Lower lobe of right lung (tissue), 2 donors: ENCODE measurements around the gene ANK3. TPM values are rescaled to one million over a fixed set of nuclear protein-coding genes. Genes with fewer than 3 reads are reported as not detected.

ENCODE experiments used
- ATAC-seq, 2 donors: fragments of 200-7000 bp; cut with Tn5 transposase; one replicate each; pipeline ENCODE4 v1.9.1; 2020 to 2022; ENCODE audit warnings: mild to moderate bottlenecking in 2 of 2, moderate library complexity in 2 of 2
- DNase-seq: peaks from one replicate; pipeline ENCODE4 v3.0.0-alpha.2; 2020
- H3K27ac ChIP-seq: fragments of 200-600 bp; one replicate; pipeline ENCODE4 v1.8.0; 2022
- H3K27me3 ChIP-seq: fragments of 200-600 bp; one replicate; pipeline ENCODE4 v1.8.0; 2022; ENCODE audit warnings: low read depth
- H3K36me3 ChIP-seq: fragments of 200-600 bp; one replicate; pipeline ENCODE4 v1.8.0; 2022; ENCODE audit warnings: mild to moderate bottlenecking
- H3K4me1 ChIP-seq: fragments of 200-600 bp; one replicate; pipeline ENCODE4 v1.8.0; 2022
- H3K4me3 ChIP-seq: fragments of 200-600 bp; one replicate; pipeline ENCODE4 v1.8.0; 2022; ENCODE audit warnings: mild to moderate bottlenecking
- H3K9me3 ChIP-seq: fragments of 200-600 bp; one replicate; pipeline ENCODE4 v1.8.0; 2022
- intact Hi-C: fragments of 100-400 bp; cut with DNase I; formaldehyde crosslinking; loops from one replicate; pipeline ENCODE4 v1.11.0; 2022
- total RNA-seq: library from RNA; stranded (reverse); fragmentation: NEBNext Ultra II Directional; extraction: Animal tissue kit (Norgen Biotek cat#: 25700); gene quantifications from one replicate; pipeline ENCODE4 v1.2.1, GENCODE V29; 2021
- TF ChIP-seq, protein P1 (sequence below): fragments of 200-600 bp; IDR thresholded peaks from one replicate; pipeline ENCODE4 v1.8.0; 2022; ENCODE audit warnings: antibody characterized with exemption, mild to moderate bottlenecking
- donor health status: DM: no; HTN: yes; CAD: no; lungs with severe emphysema.

ANK3 gene
- total RNA-seq, 1 donor from 2014 or later, result 75.9 TPM

DNA sequence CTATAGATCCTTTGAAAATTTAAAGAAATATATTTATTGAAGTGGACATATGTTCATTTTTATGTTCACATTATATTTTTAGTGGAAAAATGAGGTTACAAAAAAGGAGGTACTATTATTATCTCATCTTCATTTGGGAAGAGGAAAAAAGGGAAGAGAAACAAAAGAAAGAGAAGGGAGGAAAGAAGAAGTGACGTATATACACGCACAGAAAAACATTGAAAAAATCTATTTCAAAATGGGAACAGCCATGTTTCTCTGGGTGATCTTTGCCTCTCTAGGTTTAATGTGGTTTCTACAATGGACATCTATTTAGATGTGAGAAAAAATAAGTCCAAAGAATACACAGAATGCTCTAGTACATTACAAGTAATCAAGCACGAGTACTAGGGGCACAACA is 14.8 kb downstream of the ANK3 start:
- H3K36me3 ChIP-seq, result no peaks in the 10 kb centered on the region
- intact Hi-C loops, result no loop called here
- DNase-seq (no peak), ATAC-seq (no peak)
- H3K9me3 ChIP-seq, result no peaks in the 10 kb centered on the region
- TF ChIP-seq, protein P1, sequence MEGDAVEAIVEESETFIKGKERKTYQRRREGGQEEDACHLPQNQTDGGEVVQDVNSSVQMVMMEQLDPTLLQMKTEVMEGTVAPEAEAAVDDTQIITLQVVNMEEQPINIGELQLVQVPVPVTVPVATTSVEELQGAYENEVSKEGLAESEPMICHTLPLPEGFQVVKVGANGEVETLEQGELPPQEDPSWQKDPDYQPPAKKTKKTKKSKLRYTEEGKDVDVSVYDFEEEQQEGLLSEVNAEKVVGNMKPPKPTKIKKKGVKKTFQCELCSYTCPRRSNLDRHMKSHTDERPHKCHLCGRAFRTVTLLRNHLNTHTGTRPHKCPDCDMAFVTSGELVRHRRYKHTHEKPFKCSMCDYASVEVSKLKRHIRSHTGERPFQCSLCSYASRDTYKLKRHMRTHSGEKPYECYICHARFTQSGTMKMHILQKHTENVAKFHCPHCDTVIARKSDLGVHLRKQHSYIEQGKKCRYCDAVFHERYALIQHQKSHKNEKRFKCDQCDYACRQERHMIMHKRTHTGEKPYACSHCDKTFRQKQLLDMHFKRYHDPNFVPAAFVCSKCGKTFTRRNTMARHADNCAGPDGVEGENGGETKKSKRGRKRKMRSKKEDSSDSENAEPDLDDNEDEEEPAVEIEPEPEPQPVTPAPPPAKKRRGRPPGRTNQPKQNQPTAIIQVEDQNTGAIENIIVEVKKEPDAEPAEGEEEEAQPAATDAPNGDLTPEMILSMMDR, result no peak
- H3K27ac ChIP-seq, result no peak overlapping the region
- no peak overlapping the region for H3K4me3 ChIP-seq
- H3K4me1 ChIP-seq, result no peaks in the 10 kb centered on the region
- H3K27me3 ChIP-seq, result no peaks in the 10 kb centered on the region

- H3K27me3 ChIP-seq, result no peaks in the 10 kb centered on the region
- no peaks in the 10 kb centered on the region for H3K36me3 ChIP-seq
- no peak for ATAC-seq
- DNase-seq, result no peak
- TF ChIP-seq, protein P1, result no peak
- H3K4me1 ChIP-seq, result no peaks in the 10 kb centered on the region
- no peak overlapping the region for H3K27ac ChIP-seq
- H3K4me3 ChIP-seq, result no peak overlapping the region
- intact Hi-C loops, result no loop called here
- H3K9me3 ChIP-seq, result no peaks in the 10 kb centered on the region
Measured at GRCh38 chr10:60372436-60372835, 17.2 kb downstream of the ANK3 start.

GRCh38 chr10:60369547-60369930 is 20.1 kb downstream of the ANK3 start:
- Histone ChIP-seq H3K9me3 (no peaks in the 10 kb centered on the region), H3K36me3 (no peaks in the 10 kb centered on the region), H3K27ac (no peak overlapping the region), H3K4me3 (no peak overlapping the region), H3K4me1 (no peaks in the 10 kb centered on the region), H3K27me3 (no peaks in the 10 kb centered on the region)
- ATAC-seq, result no peak
- intact Hi-C loops, result no loop called here
- no peak for DNase-seq
- TF ChIP-seq, protein P1, result no peak

DNA sequence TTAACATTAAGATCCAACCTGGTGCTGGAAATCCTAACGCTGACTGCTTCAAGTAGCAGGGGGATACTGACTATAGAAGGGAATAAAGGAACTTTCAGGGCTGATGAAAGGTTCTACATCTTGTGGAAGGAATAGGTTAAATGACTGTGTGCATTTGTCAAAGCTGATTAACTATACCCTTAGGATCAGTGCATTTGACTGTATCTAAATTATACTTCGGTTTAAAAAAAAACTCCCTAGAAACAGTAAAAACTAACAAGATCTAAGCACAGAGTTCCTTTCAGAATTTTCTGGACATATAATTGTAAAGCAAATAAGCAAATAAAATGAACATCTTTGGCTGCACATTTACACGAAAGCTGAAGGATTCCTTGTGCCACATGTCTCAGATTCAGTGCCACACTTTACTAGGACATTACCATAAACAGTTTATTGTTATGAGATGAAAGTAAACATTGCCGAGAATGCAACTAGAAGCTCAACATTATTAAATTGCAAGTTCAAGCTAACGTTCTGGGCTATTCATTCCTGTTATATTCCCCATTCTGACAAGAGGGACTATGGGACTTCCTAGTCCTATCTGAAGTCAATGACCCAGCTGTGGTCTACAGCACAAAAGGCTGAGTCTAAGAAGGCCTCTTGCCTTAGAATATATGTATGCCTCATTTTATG is 20.7 kb downstream of the ANK3 start:
- intact Hi-C loops, result no loop called here
- Histone ChIP-seq H3K27ac (no peak overlapping the region), H3K4me3 (no peak overlapping the region), H3K27me3 (no peaks in the 10 kb centered on the region), H3K9me3 (no peaks in the 10 kb centered on the region), H3K36me3 (no peaks in the 10 kb centered on the region), H3K4me1 (no peaks in the 10 kb centered on the region)
- TF ChIP-seq, protein P1, result no peak
- ATAC-seq (no peak), DNase-seq (no peak)

DNA sequence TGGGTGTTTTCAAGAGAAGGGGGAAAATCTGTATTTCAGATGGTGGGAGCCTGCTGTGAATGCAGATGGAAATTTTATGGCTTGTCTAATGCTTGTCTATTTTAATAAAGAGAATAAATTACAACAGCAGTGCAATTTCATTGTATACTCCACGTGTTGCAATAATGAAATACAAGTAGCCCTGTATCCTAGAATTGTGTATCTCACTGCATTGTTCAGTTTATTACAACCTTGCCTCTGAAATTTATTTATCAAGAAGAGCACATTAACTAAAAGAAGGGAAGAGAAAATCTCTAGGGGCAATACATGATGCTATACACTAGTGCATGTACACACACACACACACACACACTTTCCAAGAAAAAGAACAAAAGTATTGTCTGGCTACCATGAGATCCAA is 21.8 kb downstream of the ANK3 start:
- Histone ChIP-seq H3K36me3 (no peaks in the 10 kb centered on the region), H3K9me3 (no peaks in the 10 kb centered on the region), H3K27me3 (no peaks in the 10 kb centered on the region), H3K4me1 (no peaks in the 10 kb centered on the region), H3K27ac (no peak overlapping the region), H3K4me3 (no peak overlapping the region)
- DNase-seq, result no peak
- TF ChIP-seq, protein P1, result no peak
- intact Hi-C loops, result no loop called here
- ATAC-seq, result no peak
